Measurements from ENCODE around the gene RBFOX2.

- TF ChIP-seq CTCF (IDR thresholded peaks at IDR 0.05; ENCODE audit: low read depth, low read length) (no peak), EZH2phosphoT487 (IDR thresholded peaks at IDR 0.05; ENCODE audit: low read depth) (no peak)
These were observed 209.7 kb downstream of the RBFOX2 start for GRCh38 chr22:35818897-35819296.

All from OCI-LY3 (cell line).